K562 (cell line): Measurements from ENCODE around the gene SLC38A1. TPM values are rescaled to one million over a fixed set of nuclear protein-coding genes. Genes with fewer than 3 reads are reported as not detected.

ENCODE experiments used
- BHLHE40 ChIP-seq: IDR thresholded peaks from 2 replicates; pipeline ENCODE4 v1.6.1; 2011; ENCODE audit warnings: low read length, improper control_type of control experiment
- CBX1 ChIP-seq: sonication (generic); IDR thresholded peaks from 2 replicates; pipeline ENCODE4 v1.6.1; 2016; ENCODE audit warnings: antibody characterized with exemption, low read depth, mild to moderate bottlenecking
- CBX8 ChIP-seq: fragments of 200-600 bp; sonication (generic); IDR thresholded peaks from 2 replicates; pipeline ENCODE4 v1.6.1; 2012; ENCODE audit warnings: borderline replicate concordance, mixed run types, low read depth, mild to moderate bottlenecking, moderate library complexity, mixed read lengths, low read length, control low read depth, inconsistent platforms; ENCODE audit not compliant: poor library complexity, severe bottlenecking; ENCODE audit errors: extremely low read depth
- E2F4 ChIP-seq: sonication (generic); formaldehyde crosslinking; IDR thresholded peaks from 2 replicates; pipeline ENCODE4 v1.8.0; 2022; ENCODE audit warnings: mild to moderate bottlenecking, low read depth, missing genetic modification reagents
- E2F6 ChIP-seq, 2 experiments: IDR thresholded peaks; 2 replicates each; pipeline ENCODE4 v1.6.1; 2011; ENCODE audit warnings: borderline replicate concordance in 1 of 2, control low read depth in 1 of 2, low read depth in 1 of 2, low read length in 1 of 2, mild to moderate bottlenecking in 1 of 2, mixed read lengths in 1 of 2, moderate library complexity in 1 of 2; ENCODE audit not compliant: insufficient read depth in 1 of 2, insufficient read length in 1 of 2, poor library complexity in 1 of 2, severe bottlenecking in 1 of 2; ENCODE audit errors: extremely low read depth in 1 of 2
- KDM5B ChIP-seq: fragments of 200-600 bp; sonication (generic); IDR thresholded peaks from 2 replicates; pipeline ENCODE4 v1.6.1; 2012; ENCODE audit warnings: low read depth, mild to moderate bottlenecking, moderate library complexity, low read length, control low read depth, inconsistent platforms; ENCODE audit not compliant: insufficient replicate concordance
- NFIC ChIP-seq: fragments of 450-650 bp; IDR thresholded peaks from 2 replicates; pipeline ENCODE4 v1.6.1; 2017; ENCODE audit warnings: mild to moderate bottlenecking, inconsistent platforms
- NFRKB ChIP-seq: fragments of 450-650 bp; IDR thresholded peaks from 2 replicates; pipeline ENCODE4 v1.6.1; 2016; ENCODE audit warnings: low read depth
- RBM39 ChIP-seq: fragments of 200-400 bp; formaldehyde crosslinking; optimal IDR thresholded peaks from 2 replicates; pipeline ENCODE3; 2018; ENCODE audit warnings: low read depth, low read length
- SRSF9 ChIP-seq: fragments of 200-400 bp; formaldehyde crosslinking; IDR thresholded peaks from 2 replicates; pipeline ENCODE4 v1.6.1; 2017; ENCODE audit warnings: low read depth, low read length, borderline replicate concordance
- THRA ChIP-seq: fragments of 450-650 bp; IDR thresholded peaks from 2 replicates; pipeline ENCODE4 v1.6.1; 2017; ENCODE audit warnings: mild to moderate bottlenecking, moderate library complexity
- YY1 ChIP-seq, 3 experiments: IDR thresholded peaks; 2 replicates each; pipeline ENCODE4 v1.6.1; 2011; ENCODE audit warnings: low read length in 2 of 3, mild to moderate bottlenecking in 2 of 3, moderate library complexity in 2 of 3, borderline replicate concordance in 1 of 3, control low read depth in 1 of 3, low read depth in 1 of 3; ENCODE audit not compliant: insufficient read depth in 3 of 3, insufficient replicate concordance in 2 of 3, control insufficient read depth in 1 of 3, insufficient read length in 1 of 3; ENCODE audit errors: extremely low read depth in 1 of 3
- ZBTB1 ChIP-seq: sonication (generic); formaldehyde crosslinking; IDR thresholded peaks from 2 replicates; pipeline ENCODE4 v1.8.1; 2023; ENCODE audit warnings: missing genetic modification reagents, low read depth, mild to moderate bottlenecking, borderline replicate concordance
- ZNF778 ChIP-seq: fragments of 450-650 bp; formaldehyde crosslinking; IDR thresholded peaks from 2 replicates; pipeline ENCODE4 v1.4.0; 2020; ENCODE audit warnings: mild to moderate bottlenecking, moderate library complexity
- polyA plus RNA-seq, 8 experiments: library from polyadenylated mRNA; depleted of rRNA in 4 of 8; stranded (reverse) in 5 of 8; unstranded in 3 of 8; fragments of >200 nt; fragmentation: Nextera tagmentation in 2 of 8; fragmentation: Illumina TruSeq in 1 of 8; extraction: Ambion mirVana in 2 of 8; extraction: Trizol in 1 of 8; gene quantifications; 2 replicates each; pipeline versions ENCODE4 v1.2.1 to v1.2.3, GENCODE V29; 2011 to 2014; ENCODE audit warnings: inconsistent platforms in 1 of 8, missing spikeins in 1 of 8
- total RNA-seq, 7 experiments: library from RNA; depleted of rRNA in 6 of 7; stranded (reverse); fragments of >200 nt in 6 of 7; fragmentation: Illumina TruSeq in 2 of 7; extraction: Trizol in 2 of 7; gene quantifications; 2 replicates each; pipeline versions ENCODE4 v1.2.1 to v1.2.3, GENCODE V29; 2011 to 2021; ENCODE audit warnings: low replicate concordance in 1 of 7
- TF ChIP-seq, protein P1 (sequence below): sonication (generic); formaldehyde crosslinking; IDR thresholded peaks from 2 replicates; pipeline ENCODE4 v1.8.0; 2022; ENCODE audit warnings: mild to moderate bottlenecking, missing genetic modification reagents, borderline replicate concordance
- TF ChIP-seq, protein P2 (sequence below), 3 experiments: fragments of 200-800 bp in 1 of 3; sonication (Bioruptor generic) in 1 of 3; sonication (generic) in 1 of 3; formaldehyde crosslinking in 1 of 3; IDR thresholded peaks; 2 replicates each; pipeline versions ENCODE4 v1.6.1 to v1.8.0; 2016 to 2022; ENCODE audit warnings: mild to moderate bottlenecking in 2 of 3, missing compliant biosample characterization in 2 of 3, missing genetic modification characterization in 2 of 3, missing genetic modification reagents in 1 of 3

SLC38A1 gene
- total and polyA plus RNA-seq, 9 of the 15 experiments (the other 6 are each of a cell fraction or from before 2014, with no cell fraction given): 51.9 to 112 (median 75.0) TPM

DNA sequence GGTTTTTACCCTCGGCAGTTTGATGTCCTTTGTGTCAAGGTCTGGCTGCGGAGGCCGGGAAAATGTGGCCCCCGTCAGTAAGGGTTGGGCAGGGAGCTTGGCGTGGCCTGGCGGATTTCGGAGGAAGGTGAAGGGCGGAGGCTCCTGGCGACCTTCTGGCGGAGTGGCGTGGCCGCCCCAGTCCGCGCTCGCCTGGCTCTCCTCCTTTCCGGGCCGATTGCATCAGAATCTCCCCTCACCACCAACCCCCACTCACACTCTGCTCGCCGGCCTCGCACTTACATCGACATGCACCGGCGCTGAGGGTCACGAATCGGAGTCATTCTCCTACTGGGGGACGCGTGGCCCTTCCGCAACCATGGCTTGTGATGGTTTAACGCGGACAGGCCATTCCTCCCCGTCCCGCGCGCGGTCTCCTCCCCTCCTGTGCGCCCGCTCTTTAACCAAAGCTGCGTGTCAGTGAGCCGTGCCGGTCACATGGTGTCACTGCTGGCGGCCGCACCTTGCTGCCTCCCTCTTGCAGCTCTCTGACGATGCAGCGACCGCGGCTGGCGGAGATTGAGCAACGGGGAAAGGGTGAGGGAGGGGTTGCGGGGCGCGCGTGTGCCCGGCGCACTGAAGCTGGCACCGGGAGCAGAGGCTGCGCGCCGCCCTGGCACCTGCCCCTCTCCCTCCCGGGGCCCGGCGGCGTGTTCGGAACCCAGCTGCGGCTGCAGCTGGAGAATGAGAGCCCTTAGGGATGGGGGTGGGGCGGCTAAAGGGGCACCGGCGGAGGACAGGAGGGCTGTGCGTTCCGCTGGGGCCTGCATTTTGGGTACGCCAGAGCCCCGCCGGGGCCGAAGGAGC, at the start of gene SLC38A1 (continued):
- TF ChIP-seq, protein P1, sequence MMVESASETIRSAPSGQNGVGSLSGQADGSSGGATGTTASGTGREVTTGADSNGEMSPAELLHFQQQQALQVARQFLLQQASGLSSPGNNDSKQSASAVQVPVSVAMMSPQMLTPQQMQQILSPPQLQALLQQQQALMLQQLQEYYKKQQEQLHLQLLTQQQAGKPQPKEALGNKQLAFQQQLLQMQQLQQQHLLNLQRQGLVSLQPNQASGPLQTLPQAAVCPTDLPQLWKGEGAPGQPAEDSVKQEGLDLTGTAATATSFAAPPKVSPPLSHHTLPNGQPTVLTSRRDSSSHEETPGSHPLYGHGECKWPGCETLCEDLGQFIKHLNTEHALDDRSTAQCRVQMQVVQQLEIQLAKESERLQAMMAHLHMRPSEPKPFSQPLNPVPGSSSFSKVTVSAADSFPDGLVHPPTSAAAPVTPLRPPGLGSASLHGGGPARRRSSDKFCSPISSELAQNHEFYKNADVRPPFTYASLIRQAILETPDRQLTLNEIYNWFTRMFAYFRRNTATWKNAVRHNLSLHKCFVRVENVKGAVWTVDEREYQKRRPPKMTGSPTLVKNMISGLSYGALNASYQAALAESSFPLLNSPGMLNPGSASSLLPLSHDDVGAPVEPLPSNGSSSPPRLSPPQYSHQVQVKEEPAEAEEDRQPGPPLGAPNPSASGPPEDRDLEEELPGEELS (CRISPR knock-in tag): peak; percentile 75; the same call in 1 of the 2 replicates
- TF ChIP-seq KDM5B: peak; percentile 49
- no peak for TF ChIP-seq SRSF9
- peak; percentile 51; the same call in 1 of the 2 replicates for TF ChIP-seq NFIC
- no peak for TF ChIP-seq THRA
- TF ChIP-seq ZNF778 (CRISPR knock-in tag): no peak
- TF ChIP-seq, protein P2, sequence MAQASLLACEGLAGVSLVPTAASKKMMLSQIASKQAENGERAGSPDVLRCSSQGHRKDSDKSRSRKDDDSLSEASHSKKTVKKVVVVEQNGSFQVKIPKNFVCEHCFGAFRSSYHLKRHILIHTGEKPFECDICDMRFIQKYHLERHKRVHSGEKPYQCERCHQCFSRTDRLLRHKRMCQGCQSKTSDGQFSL (CRISPR knock-in tag; IDR thresholded peaks at IDR 0.05): 0 out of 2 replicates have a peak, but pooled peaks have one; percentile 49
- TF ChIP-seq, protein P2 (tag; IDR thresholded peaks at IDR 0.05): no peak
- no peak for TF ChIP-seq E2F4 (CRISPR knock-in tag)
- no peak for TF ChIP-seq RBM39
- peak; percentile 39; the same call in 1 of the 2 replicates for TF ChIP-seq ZBTB1 (CRISPR knock-in tag)
- peak; percentile 84 for TF ChIP-seq BHLHE40
- peak; percentile 88 for TF ChIP-seq NFRKB
- TF ChIP-seq CBX8: no peak
- peak in 1 of 2 experiments; percentile 90 for TF ChIP-seq E2F6 (IDR thresholded peaks at IDR 0.05; ENCODE audit: borderline replicate concordance in 1 of 2, extremely low read depth in 1 of 2, insufficient read depth in 1 of 2, insufficient read length in 1 of 2, low read depth in 1 of 2, low read length in 1 of 2, poor library complexity in 1 of 2, severe bottlenecking in 1 of 2)
- peak in 1 of 3 experiments; percentile 36 for TF ChIP-seq YY1 (IDR thresholded peaks at IDR 0.05; ENCODE audit: borderline replicate concordance in 1 of 3, control insufficient read depth in 1 of 3, extremely low read depth in 1 of 3, insufficient read depth in 3 of 3, insufficient read length in 1 of 3, insufficient replicate concordance in 2 of 3, low read depth in 1 of 3, low read length in 2 of 3)
- peak; percentile 61; the same call in 1 of the 2 replicates for TF ChIP-seq CBX1
